Adrenal gland (tissue), 12 donors: Measurements from ENCODE around the gene TSPEAR. TPM values are rescaled to one million over a fixed set of nuclear protein-coding genes. Genes with fewer than 3 reads are reported as not detected.
"Not testable (repeated sequence)": the region's sequence is repeated elsewhere in the genome, so short reads cannot be mapped to it uniquely, and the experiment has no call there.

Experiments
- DNase-seq, 7 donors: peaks; one replicate each; pipeline ENCODE4 v3.0.0-alpha.2; 2019 to 2020
- H3K27ac ChIP-seq, 5 donors: fragments of 200-600 bp; sonication (generic) in 4 of 5; 1 replicate in 3 of 5; 2 replicates in 2 of 5; pipeline versions ENCODE4 v1.5.1 to v1.8.0; 2016 to 2020; ENCODE audit warnings: mild to moderate bottlenecking in 1 of 5
- H3K27me3 ChIP-seq: fragments of 200-600 bp; 2 replicates; pipeline ENCODE4 v1.8.0; 2021
- H3K36me3 ChIP-seq, 2 donors: fragments of 200-600 bp; replicated peaks in 1 of 2; 1 replicate in 1 of 2; 2 replicates in 1 of 2; pipeline versions ENCODE4 v1.5.1 to v1.8.0; 2018 to 2022
- H3K4me1 ChIP-seq, 2 donors: fragments of 200-600 bp; replicated peaks in 1 of 2; 1 replicate in 1 of 2; 2 replicates in 1 of 2; pipeline versions ENCODE4 v1.5.1 to v1.8.0; 2018 to 2021
- H3K4me3 ChIP-seq, 4 donors: fragments of 200-600 bp; sonication (generic) in 3 of 4; one replicate each; pipeline ENCODE4 v1.5.1; 2016 to 2018
- H3K9me3 ChIP-seq, 3 donors: fragments of 200-600 bp; sonication (generic) in 1 of 3; replicated peaks in 1 of 3; 1 replicate in 2 of 3; 2 replicates in 1 of 3; pipeline versions ENCODE4 v1.5.1 to v1.8.0; 2016 to 2021
- CTCF ChIP-seq, 6 experiments: fragments of 450-650 bp in 4 of 6; fragments of 200-600 bp in 2 of 6; sonication (generic) in 1 of 6; IDR thresholded peaks; 1 replicate in 5 of 6; 2 replicates in 1 of 6; pipeline versions ENCODE4 v1.5.1 to v1.8.0; 2016 to 2021; ENCODE audit warnings: antibody characterized with exemption in 6 of 6, mild to moderate bottlenecking in 2 of 6, moderate library complexity in 1 of 6
- POLR2A ChIP-seq, 2 donors: fragments of 450-650 bp; IDR thresholded peaks; one replicate each; pipeline ENCODE4 v1.6.1; 2017; ENCODE audit warnings: antibody characterized with exemption in 2 of 2, mild to moderate bottlenecking in 2 of 2, moderate library complexity in 1 of 2
- WGBS, 4 donors: extraction: QIAGEN DNeasy Blood & Tissue Kit in 2 of 4; methylation state at CpG; one replicate each; pipeline versions ENCODE4 v1.1.5 to v1.1.7; 2013 to 2017; 5-methylcytosine and 5-hydroxymethylcytosine counted together
- intact Hi-C, 2 donors: fragments of 100-400 bp; cut with DNase I; formaldehyde crosslinking; loops; one replicate each; pipeline versions ENCODE4 v1.14.1 to v1.15.0; 2022 to 2023
- polyA plus RNA-seq, 3 donors: library from polyadenylated mRNA; stranded (reverse); fragments of 200-250 nt in 2 of 3; fragments of 350-450 nt in 1 of 3; fragmentation: Illumina TruSeq in 1 of 3; extraction: RNeasy Lipid Tissue Mini Kit (QIAGEN cat#74804) in 1 of 3; gene quantifications; one replicate each; pipeline ENCODE4 v1.2.3, GENCODE V29; 2013 to 2014
- total RNA-seq, 9 donors: library from RNA; depleted of rRNA in 4 of 9; stranded (reverse); fragments of >200 nt in 4 of 9; fragments of 120-200 nt in 1 of 9; fragmentation: NEBNext Ultra II Directional in 1 of 9; extraction: Animal tissue kit (Norgen Biotek cat#: 25700) in 1 of 9; gene quantifications; one replicate each; pipeline versions ENCODE4 v1.1.0 to v1.2.4, GENCODE V29; 2013 to 2023
- donor health status: healthy with polysubstance abuse.
- donor health status: Bipolar disorder and iron deficiency.
- donor health status: DM: yes; HTN: yes; CAD: no.
- donor health status: DM: no; HTN: no; CAD: no.
- donor health status: DM: no; HTN: no; CAD: no.
- donor health status: DM: yes; HTN: yes; CAD: no.

Gene TSPEAR
- total and polyA plus RNA-seq, 12 donors: not detected

GRCh38 chr21:44694776-44695175 lies 16.6 kb downstream of the TSPEAR start:
- WGBS, 4 donors: 65 to 69% (median 66%) methylated on average over 11 of the region's 11 CpGs
- intact Hi-C loops: no loop called here
- no peak overlapping the region for H3K27ac ChIP-seq
- no peaks in the 10 kb centered on the region for H3K4me1 ChIP-seq
- no peaks in the 10 kb centered on the region for H3K9me3 ChIP-seq
- TF ChIP-seq POLR2A (IDR thresholded peaks at IDR 0.05): no peak
- TF ChIP-seq CTCF (IDR thresholded peaks at IDR 0.05): no peak
- peaks cover 19% of the 10 kb centered on the region for H3K27me3 ChIP-seq
- no peak overlapping the region for H3K4me3 ChIP-seq
- DNase-seq: peak in 1 of 7 donors; percentile 17
- H3K36me3 ChIP-seq: no peaks in the 10 kb centered on the region

GRCh38 chr21:44692798-44693512 lies 18.4 kb downstream of the TSPEAR start:
- Histone ChIP-seq H3K27me3 (peaks cover 8% of the 10 kb centered on the region), H3K4me1 (no peaks in the 10 kb centered on the region), H3K4me3 (no peak overlapping the region), H3K9me3 (no peaks in the 10 kb centered on the region), H3K27ac (no peak overlapping the region), H3K36me3 (no peaks in the 10 kb centered on the region)
- WGBS, 4 donors: 45 to 70% (median 48%) methylated on average over 2 of the region's 2 CpGs
- TF ChIP-seq CTCF (IDR thresholded peaks at IDR 0.05) (no peak), POLR2A (IDR thresholded peaks at IDR 0.05) (no peak)
- intact Hi-C loops: no loop called here
- DNase-seq: no peak

DNA sequence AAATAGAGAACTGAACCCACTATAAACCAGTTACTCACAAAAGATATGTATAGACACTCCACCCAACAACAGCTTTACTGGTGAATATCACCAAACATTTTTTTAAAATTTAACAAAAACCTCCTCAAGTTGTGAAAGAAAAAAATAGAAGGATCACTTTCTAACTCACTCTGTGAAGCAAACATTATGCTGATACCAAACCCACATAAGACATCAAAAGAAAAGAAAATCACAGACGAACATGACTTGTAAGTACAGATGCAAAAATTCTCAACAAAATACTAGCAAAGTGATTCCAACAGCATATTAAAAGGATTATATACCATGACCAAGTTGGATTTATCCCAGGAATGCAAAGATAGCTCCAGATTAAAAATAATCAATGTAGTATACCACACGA lies 19.7 kb downstream of the TSPEAR start:
- 57 to 67% (median 62%) methylated on average over 2 of the region's 2 CpGs for WGBS, 4 donors
- no peak for TF ChIP-seq CTCF (IDR thresholded peaks at IDR 0.05)
- TF ChIP-seq POLR2A (IDR thresholded peaks at IDR 0.05): no peak
- no peaks in the 10 kb centered on the region for H3K4me1 ChIP-seq
- H3K27ac ChIP-seq: no peak overlapping the region
- H3K9me3 ChIP-seq: no peaks in the 10 kb centered on the region
- intact Hi-C loops: no loop called here
- H3K27me3 ChIP-seq: peaks cover 7% of the 10 kb centered on the region
- DNase-seq: no peak
- H3K36me3 ChIP-seq: no peaks in the 10 kb centered on the region
- no peak overlapping the region for H3K4me3 ChIP-seq

- WGBS, 4 donors: 73 to 87% (median 81%) methylated on average over 3 of the region's 3 CpGs
- peak in 1 of 7 donors; percentile 13 for DNase-seq
- intact Hi-C loops, H3K36me3 ChIP-seq, H3K4me1 ChIP-seq, H3K27ac ChIP-seq, H3K27me3 ChIP-seq, H3K9me3 ChIP-seq, H3K4me3 ChIP-seq: not testable (repeated sequence)
Measured at GRCh38 chr21:44689740-44690139, 21.6 kb downstream of the TSPEAR start.

GRCh38 chr21:44687671-44688070 lies 23.7 kb downstream of the TSPEAR start:
- intact Hi-C loops: no loop called here
- WGBS, 4 donors: 43 to 52% (median 49%) methylated on average over 11 of the region's 11 CpGs

More at GRCh38 chr21:44687671-44688070, 23.7 kb downstream of the TSPEAR start:
- TF ChIP-seq CTCF (IDR thresholded peaks at IDR 0.05) (no peak), POLR2A (IDR thresholded peaks at IDR 0.05) (no peak)
- Histone ChIP-seq H3K4me1 (no peaks in the 10 kb centered on the region), H3K36me3 (no peaks in the 10 kb centered on the region), H3K27ac (no peak overlapping the region), H3K9me3 (no peaks in the 10 kb centered on the region), H3K4me3 (no peak overlapping the region), H3K27me3 (no peaks in the 10 kb centered on the region)
- DNase-seq: peak in 1 of 7 donors; percentile 17
